Transverse colon (tissue), 4 donors: ENCODE data around the gene SLC12A7.

ENCODE experiments used
- POLR2AphosphoS5 ChIP-seq, 3 donors: sonication (generic); formaldehyde crosslinking; IDR thresholded peaks; one replicate each; pipeline ENCODE4 v1.6.1; 2016; ENCODE audit warnings: antibody characterized with exemption in 3 of 3
- TF ChIP-seq, protein P1 (sequence below), 5 experiments: fragments of 200-600 bp in 3 of 5; fragments of 450-650 bp in 2 of 5; sonication (generic) in 3 of 5; IDR thresholded peaks; 1 replicate in 2 of 5; 2 replicates in 3 of 5; pipeline ENCODE4 v1.5.1; 2016 to 2017; ENCODE audit warnings: antibody characterized with exemption in 5 of 5, inconsistent platforms in 3 of 5, mild to moderate bottlenecking in 2 of 5, moderate library complexity in 1 of 5

DNA sequence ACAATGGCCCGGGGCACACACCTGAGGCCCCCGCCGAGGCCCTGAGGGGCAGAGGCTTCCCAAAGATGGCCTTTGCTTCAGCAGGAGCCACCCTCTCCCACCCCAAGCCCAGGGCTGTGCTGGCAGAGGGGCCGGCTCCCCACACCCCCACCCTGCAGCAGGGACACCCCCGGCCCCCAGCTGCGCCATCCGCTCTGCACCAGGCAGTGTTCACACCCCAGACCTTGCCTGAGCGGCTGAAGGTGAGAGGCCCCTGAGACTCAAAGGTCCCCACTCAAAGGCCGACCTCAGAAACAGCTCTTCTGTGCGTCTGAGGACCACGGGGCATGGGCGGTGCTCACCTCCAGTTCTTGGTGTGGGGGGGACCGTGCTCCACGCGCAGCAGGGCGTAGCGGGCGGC, 37.6 kb downstream of the SLC12A7 start:
- TF ChIP-seq, protein P1, sequence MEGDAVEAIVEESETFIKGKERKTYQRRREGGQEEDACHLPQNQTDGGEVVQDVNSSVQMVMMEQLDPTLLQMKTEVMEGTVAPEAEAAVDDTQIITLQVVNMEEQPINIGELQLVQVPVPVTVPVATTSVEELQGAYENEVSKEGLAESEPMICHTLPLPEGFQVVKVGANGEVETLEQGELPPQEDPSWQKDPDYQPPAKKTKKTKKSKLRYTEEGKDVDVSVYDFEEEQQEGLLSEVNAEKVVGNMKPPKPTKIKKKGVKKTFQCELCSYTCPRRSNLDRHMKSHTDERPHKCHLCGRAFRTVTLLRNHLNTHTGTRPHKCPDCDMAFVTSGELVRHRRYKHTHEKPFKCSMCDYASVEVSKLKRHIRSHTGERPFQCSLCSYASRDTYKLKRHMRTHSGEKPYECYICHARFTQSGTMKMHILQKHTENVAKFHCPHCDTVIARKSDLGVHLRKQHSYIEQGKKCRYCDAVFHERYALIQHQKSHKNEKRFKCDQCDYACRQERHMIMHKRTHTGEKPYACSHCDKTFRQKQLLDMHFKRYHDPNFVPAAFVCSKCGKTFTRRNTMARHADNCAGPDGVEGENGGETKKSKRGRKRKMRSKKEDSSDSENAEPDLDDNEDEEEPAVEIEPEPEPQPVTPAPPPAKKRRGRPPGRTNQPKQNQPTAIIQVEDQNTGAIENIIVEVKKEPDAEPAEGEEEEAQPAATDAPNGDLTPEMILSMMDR (IDR thresholded peaks at IDR 0.05) = no peak
- no peak for TF ChIP-seq POLR2AphosphoS5 (IDR thresholded peaks at IDR 0.05)
